Measurements from ENCODE around the gene CCDC88B. TPM values are rescaled to one million over a fixed set of nuclear protein-coding genes. Genes with fewer than 3 reads are reported as not detected.

Gene CCDC88B
- total RNA-seq, 2 donors from 2014 or later: 8.8 to 16.2 TPM

GRCh38 chr11:64316672-64317324 is 23.2 kb upstream of the CCDC88B start:
- peaks cover 0 to 3% of the 10 kb centered on the region in 2 donors for H3K36me3 ChIP-seq (replicated peaks in 1 of 2; ENCODE audit: insufficient read depth in 1 of 2, low read depth in 2 of 2)
- peak overlapping the region; percentile 49 to 93 for H3K4me3 ChIP-seq
- ATAC-seq (no peak), DNase-seq (peak; percentile 45 to 67 (median 54))
- TF ChIP-seq CTCF (IDR thresholded peaks at IDR 0.05) (peak in 1 of 7 experiments; percentile 32), POLR2A (IDR thresholded peaks at IDR 0.05) (no peak)
- H3K4me1 ChIP-seq: peaks cover 42% of the 10 kb centered on the region
- H3K27ac ChIP-seq: peak overlapping the region; percentile 92 to 99 (median 98)
- H3K27me3 ChIP-seq: no peaks in the 10 kb centered on the region
- H3K9me3 ChIP-seq: no peaks in the 10 kb centered on the region
- WGBS, 2 donors: 3 to 10% methylated on average over 9 to 32 of the region's 32 CpGs
- intact Hi-C loops (cut with DNase I): no loop called here

GRCh38 chr11:64317325-64317960 is 22.6 kb upstream of the CCDC88B start, which contains the start of gene TRMT112:
TSS of gene TRMT112 (minus strand) at chr11:64317559. CDS start at chr11:64317526, 33 bp downstream.
- peak within 1 kb of the TSS; percentile 92 to 99 (median 98) for H3K27ac ChIP-seq
- peaks cover 45% of the 10 kb centered on the region for H3K4me1 ChIP-seq
- 0% methylated on average over 16 to 43 of the region's 43 CpGs for WGBS, 2 donors
- TF ChIP-seq CTCF (IDR thresholded peaks at IDR 0.05): no peak
- TF ChIP-seq POLR2A (IDR thresholded peaks at IDR 0.05): peak; percentile 72 to 88 (median 86)
- H3K9me3 ChIP-seq: no peaks in the 10 kb centered on the region
- no peaks in the 10 kb centered on the region for H3K27me3 ChIP-seq
- intact Hi-C loops (cut with DNase I): no loop called here
- peak within 1 kb of the TSS; percentile 66 to 93 for H3K4me3 ChIP-seq
- ATAC-seq (peak; percentile 86), DNase-seq (peak; percentile 96 to 99 (median 98))
- peaks cover 0 to 3% of the 10 kb centered on the region in 2 donors for H3K36me3 ChIP-seq (replicated peaks in 1 of 2; ENCODE audit: insufficient read depth in 1 of 2, low read depth in 2 of 2)

- H3K4me3 ChIP-seq: peak within 1 kb of the TSS; percentile 66 to 93
- H3K27ac ChIP-seq: peak within 1 kb of the TSS; percentile 92 to 99 (median 98)
- WGBS, 2 donors: 0% methylated on average over 35 to 61 of the region's 61 CpGs
- intact Hi-C loops (cut with DNase I): no loop called here
- peak; percentile 18 to 85 (median 53) for TF ChIP-seq CTCF (IDR thresholded peaks at IDR 0.05)
- TF ChIP-seq POLR2A (IDR thresholded peaks at IDR 0.05): peak; percentile 89 to 94 (median 92)
- peaks cover 45% of the 10 kb centered on the region for H3K4me1 ChIP-seq
- H3K27me3 ChIP-seq: no peaks in the 10 kb centered on the region
- peak; percentile 96 to 99 (median 98) for DNase-seq
- peaks cover 0 to 5% of the 10 kb centered on the region in 2 donors for H3K36me3 ChIP-seq (replicated peaks in 1 of 2; ENCODE audit: insufficient read depth in 1 of 2, low read depth in 2 of 2)
- peak; percentile 90 for ATAC-seq
- H3K9me3 ChIP-seq: no peaks in the 10 kb centered on the region
These were observed 21.8 kb upstream of the CCDC88B start, which contains the start of gene PRDX5 for GRCh38 chr11:64317961-64318765. TSS of gene PRDX5 (plus strand) at chr11:64318121. CDS start at chr11:64318216, 95 bp downstream.

GRCh38 chr11:64318766-64319761 is 20.9 kb upstream of the CCDC88B start:
- intact Hi-C loops (cut with DNase I): no loop called here
- Histone ChIP-seq H3K27ac (peak overlapping the region; percentile 92 to 99 (median 98)), H3K4me1 (peaks cover 45% of the 10 kb centered on the region), H3K36me3 (replicated peaks in 1 of 2; ENCODE audit: insufficient read depth in 1 of 2, low read depth in 2 of 2) (peaks cover 0 to 5% of the 10 kb centered on the region in 2 donors), H3K4me3 (peak overlapping the region; percentile 61 to 66), H3K9me3 (no peaks in the 10 kb centered on the region), H3K27me3 (no peaks in the 10 kb centered on the region)
- 16 to 18% methylated on average over 16 to 17 of the region's 19 CpGs for WGBS, 2 donors
- ATAC-seq (no peak), DNase-seq (peak in 2 of 4 donors; percentile 31 to 45)
- no peak for TF ChIP-seq CTCF (IDR thresholded peaks at IDR 0.05)
- no peak for TF ChIP-seq POLR2A (IDR thresholded peaks at IDR 0.05)

All from body of pancreas (tissue), 4 donors.